Fibroblast of lung (primary cell): ENCODE data around the gene TCERG1L.

ENCODE experiments used
- CTCF ChIP-seq, 2 donors: IDR thresholded peaks in 1 of 2; conservative IDR thresholded peaks in 1 of 2; 1 replicate in 1 of 2; 2 replicates in 1 of 2; pipeline ENCODE4 v1.5.1; 2011 to 2012; ENCODE audit warnings: low read length in 2 of 2, control low read depth in 1 of 2, inconsistent platforms in 1 of 2, low read depth in 1 of 2, mild to moderate bottlenecking in 1 of 2
- EZH2 ChIP-seq: IDR thresholded peaks from 2 replicates; pipeline ENCODE4 v1.5.1; 2012; ENCODE audit warnings: low read length, control low read depth, mild to moderate bottlenecking; ENCODE audit errors: missing control alignments

- TF ChIP-seq CTCF (conservative IDR thresholded peaks at IDR 0.05 in 1 of 2, IDR thresholded peaks at IDR 0.05 in 1 of 2; ENCODE audit: low read depth in 1 of 2, low read length in 2 of 2) (no peak), EZH2 (no peak)
These were observed 109.6 kb downstream of the TCERG1L start for GRCh38 chr10:131201741-131202515.
